T-helper 2 cell treated with Interferon-gamma antibody and Interleukin-4, amounts not matched to agents 100 ng/mL and 5 ng/mL, for 36 hours (primary cell): ENCODE results near the gene DLK1. TPM values are rescaled to one million over a fixed set of nuclear protein-coding genes. Genes with fewer than 3 reads are reported as not detected.

Experiments
- intact Hi-C: fragments of 100-400 bp; cut with micrococcal nuclease; formaldehyde crosslinking; loops from one replicate; pipeline ENCODE4 v1.15.1; 2023
- total RNA-seq: library from RNA; stranded (reverse); gene quantifications from 2 replicates; pipeline ENCODE4 v1.2.3, GENCODE V29; 2022

DLK1 gene
- total RNA-seq, 1 donor from 2014 or later, result not detected

DNA sequence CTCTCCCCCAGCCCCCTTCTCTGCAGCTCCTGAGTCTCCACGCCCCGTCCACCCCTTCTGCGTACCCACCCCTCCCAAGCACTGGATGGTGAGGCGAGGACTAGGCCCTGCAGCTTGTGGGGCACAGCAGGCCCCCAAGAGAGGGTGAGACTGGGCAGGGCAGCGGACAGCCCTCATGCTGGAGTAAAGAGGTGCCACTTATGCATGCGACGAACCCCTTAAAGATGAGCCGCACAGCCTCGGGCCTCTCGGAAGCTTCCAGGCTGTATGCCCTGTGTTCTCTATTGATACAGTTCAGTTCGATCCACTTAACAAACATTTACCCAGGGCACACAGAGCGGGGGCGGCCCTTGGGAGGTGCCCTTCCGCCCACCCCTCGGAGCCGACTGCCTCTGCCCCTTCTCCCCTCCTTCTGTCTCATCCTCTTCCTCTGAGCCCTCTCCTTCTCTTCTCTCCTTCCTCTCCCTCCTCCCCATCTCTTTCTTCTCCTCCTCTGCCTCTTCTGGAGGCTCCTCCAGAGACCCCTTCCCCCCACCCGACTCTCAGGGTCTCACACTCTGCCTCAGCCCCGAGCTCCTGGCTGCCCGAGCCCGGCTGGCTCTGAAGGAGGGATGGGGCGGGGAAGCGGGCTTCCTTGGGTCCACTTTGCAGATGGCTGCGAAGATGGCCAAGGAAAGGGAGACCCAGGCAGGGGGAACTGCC lies 32.7 kb upstream of the DLK1 start:
- intact Hi-C loops, result no loop called here

DNA sequence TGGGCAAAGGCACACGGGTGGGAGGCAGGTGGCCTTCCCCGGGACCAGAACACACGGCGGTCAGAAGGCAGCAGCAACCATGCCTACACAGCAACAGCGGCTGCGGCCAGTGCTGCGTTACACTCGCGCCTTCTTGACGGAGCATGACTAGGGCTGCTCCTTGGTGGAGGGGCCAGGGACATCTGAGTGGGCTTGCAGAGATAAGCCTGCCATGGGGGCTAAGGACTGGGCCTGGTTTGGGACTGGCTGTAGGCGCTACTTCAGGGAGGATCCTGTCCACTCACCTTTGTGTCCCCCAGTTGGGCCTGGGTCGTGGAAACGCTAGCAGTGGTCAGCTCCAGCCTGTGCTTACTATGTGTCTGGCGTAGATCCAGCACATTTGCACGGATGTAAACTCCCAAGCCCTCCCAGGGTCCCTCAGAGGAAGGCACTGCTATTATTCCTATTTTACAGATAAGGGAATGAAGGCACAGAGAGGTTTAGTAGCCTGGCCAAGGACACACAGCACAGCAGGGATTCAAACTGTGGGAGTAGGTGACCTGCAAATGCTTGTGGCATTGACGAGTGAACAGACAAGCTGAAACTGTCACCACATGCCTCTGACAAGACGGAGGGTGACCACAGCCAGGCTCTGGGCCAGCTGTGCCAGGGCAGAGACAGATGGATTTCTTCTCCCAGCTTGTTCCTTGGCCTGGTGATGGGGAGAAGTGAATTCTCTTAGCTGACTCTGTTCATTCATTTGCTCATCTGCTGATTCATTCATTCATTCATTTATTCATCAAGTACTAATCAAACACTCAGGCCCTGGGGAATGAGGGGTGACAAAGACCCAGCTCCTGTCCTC lies 31.9 kb upstream of the DLK1 start:
- intact Hi-C loops, result no loop called here

DNA sequence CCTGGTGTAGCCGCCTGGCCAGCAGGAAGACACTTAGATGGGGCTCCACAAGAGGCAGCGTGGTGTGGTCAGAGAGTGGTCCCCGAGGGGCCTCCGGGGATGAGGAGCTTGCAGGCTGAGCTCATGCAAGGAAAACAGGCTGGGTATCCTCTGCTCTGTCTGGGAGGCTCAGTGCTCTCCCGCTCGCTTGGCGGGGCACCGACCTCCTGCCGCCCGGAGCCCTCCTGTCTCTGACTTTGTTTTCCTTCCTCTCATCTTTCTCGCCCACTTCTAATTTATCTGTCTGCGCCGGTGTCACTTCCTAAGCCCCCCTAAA lies 31.3 kb upstream of the DLK1 start:
- intact Hi-C loops, result no loop called here

DNA sequence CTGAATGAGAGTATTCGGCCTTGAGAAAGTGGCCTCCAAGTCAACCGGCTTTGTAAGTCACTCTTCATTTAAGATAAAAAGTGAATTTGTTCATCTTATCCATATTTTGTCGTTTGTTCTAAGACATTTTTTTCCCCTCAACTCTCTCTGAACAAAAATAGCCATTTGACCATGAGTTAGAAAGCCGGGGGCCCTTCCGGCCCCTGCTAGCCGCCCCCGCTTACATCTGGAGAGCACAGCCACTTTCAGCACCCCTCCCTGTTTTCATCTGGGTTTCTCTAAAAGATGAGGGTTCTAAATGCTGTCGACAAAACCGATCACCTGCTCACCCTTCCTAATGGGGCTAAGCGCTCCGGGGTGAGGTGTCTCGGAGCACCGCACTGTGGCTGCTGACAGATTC lies 30.7 kb upstream of the DLK1 start:
- intact Hi-C loops, result no loop called here

DNA sequence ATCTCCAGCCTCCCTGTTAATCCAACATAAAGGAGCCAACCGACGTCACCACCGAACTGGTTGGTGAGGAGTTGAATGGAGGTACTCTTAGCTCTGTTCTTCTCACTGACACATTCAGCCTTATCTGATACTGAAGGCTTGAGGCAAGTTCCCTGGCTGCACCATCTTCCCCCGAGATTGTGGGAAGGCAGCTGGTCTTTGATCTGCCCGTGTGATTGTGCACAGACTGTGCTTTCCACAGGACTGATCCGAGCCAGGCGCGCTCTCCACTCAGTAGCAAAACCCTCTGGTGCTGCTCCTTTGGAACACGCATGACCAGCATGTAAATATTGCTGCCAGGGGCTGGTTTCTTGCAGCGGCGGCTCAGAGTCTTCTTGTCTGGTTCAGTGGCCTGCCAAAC lies 30.1 kb upstream of the DLK1 start:
- intact Hi-C loops, result no loop called here

DNA sequence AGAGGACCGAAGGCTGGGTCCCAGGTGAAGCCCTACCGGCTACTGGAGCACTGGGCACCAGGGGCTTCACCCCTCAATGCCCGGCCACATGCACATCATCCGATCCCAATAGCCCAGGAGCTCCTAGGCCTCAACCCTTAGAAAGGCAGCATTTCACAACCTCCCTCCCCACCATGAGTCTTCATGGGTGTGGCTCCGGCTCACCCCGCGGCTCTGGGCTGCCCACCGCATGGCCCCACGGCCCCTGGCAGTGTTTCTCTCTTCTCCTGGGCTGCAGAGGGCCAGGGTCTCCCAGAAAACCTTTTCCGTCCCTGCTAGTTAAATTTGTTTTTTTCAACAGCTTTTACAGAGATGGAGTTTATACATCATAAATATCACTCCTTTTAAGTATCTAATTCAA lies 28.6 kb upstream of the DLK1 start:
- intact Hi-C loops, result no loop called here

DNA sequence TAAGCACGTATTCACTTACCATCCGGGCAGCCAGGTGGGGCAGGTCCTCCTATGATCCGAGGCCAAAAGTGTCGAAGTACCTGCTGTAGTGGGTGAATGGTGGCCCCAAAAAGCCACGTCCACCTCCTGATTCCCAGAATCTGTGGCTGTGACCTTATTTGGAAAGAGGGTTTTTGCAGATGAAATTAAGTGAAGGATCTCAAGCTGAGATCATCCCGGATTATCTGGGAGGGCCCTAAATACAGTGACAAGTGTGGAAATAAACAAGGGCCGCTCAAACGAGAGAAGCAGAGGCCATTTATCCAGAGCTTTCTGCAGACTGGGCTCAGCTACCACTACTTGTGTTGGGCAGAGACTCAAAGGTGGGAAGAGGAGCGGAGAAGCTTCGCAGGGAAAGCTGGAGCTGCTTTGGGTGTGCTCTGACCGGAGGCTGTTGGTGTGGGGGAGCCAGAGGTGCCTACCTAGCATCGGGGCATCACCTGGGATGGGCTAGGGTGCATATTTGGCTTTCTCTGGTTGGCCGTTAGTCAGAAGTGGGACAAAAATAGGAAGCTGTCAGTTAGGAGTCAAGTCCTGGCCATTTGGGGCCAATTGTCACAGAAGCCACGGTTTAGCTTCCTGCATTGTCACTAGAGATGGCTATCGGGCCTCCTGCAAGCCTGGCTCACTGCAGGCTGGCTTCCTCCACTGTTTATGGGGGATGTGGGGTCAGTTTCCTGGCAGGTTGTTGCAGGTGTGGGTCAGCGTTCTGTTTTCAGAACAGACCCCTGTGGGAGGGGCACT lies 27.8 kb upstream of the DLK1 start:
- intact Hi-C loops, result no loop called here

DNA sequence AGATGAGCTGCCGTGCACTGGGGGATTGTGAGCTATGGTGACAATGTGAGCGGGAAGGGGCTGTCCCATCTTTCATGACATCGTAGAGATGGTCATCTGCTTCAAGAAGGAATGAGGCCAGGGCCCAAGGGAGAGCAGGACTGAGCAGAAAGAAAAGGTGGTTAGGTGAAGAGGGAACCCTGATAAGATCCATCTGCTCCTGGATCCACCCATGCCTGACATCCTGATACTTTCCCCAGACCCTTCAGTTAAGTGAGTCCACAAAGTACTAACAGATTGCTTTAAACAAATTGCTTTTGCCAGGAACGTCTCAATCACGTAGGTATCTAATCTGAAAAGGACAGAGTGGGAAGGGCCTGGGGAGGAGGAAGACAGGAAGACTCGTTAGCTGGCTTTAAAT lies 25.4 kb upstream of the DLK1 start:
- intact Hi-C loops, result no loop called here

DNA sequence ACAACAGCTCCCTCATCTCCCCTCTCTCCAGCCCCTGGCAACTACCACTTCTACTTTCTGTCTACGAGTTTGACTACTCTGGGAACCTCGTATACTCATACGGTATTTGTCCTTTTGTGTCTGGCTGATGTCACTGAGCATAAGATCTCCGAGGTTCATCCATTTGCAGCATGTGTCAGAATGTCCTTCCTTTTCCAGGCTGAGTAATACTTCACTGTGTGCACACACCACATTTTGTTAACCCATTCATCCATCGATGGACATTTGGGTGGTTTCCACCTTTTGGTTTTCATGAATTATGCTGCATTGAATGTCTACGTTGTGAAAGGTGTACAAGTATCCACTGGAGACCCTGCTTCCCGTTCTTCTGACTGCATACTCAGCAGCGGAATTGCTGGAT lies 24.1 kb upstream of the DLK1 start:
- intact Hi-C loops, result no loop called here

DNA sequence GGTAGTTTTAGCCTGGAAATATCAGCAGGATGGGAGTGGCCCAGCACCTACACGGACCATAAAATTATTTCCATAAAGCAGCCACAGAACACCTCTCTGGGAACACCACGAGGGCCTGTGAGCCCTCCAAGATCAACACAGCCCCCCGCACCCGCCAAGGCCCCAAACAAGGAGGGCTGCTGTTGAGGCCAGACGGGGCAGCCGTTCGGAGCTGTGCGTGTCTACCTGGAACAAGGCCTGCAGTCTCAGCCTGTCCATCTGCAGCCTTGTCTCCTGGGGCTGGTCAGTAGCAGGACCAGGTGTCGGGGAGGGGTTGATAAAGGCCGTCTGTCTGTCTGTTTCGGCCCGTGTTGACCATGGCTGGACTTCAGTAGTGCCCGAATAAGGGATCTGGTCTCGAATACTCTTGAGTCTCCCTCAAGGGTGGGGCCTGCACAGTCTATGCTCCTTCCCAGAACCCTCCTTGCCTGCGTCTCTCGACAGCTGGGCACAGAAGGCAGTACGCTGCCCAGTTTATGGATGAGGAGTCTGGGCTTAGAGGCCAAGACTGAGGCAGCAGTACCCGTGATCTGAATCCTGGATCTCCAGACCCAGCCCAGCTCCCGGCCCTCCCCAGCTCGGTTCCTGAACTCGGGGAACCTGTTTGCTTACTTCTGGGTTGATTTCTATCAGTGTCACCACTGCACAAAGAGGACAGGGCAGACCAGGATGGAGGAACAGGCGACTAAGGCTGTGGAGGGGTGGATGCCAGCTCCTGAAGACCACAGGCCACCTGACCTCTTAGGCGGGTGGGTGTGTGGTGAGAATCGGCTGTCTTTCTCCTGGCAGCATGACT lies 23.1 kb upstream of the DLK1 start:
- intact Hi-C loops, result no loop called here

DNA sequence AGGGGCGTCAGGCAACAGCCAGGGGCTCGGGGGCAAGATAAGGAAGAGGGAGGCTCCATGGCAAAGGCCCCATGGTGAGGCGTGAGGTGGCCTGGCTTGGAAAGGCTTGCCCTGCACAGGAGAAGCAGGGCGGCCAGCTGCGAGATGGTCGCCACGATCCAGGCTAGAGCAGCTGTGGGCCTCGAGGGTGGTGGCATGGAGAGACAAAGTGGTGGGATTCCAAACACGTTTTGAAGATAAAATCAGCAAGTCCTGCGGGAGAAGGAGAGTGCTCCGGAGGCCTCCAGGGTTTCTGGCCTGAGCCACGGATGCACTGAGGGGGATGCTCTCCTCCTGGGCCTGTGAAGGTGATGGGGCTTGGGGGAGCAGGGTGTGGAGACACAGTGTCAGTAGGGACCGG lies 20.5 kb upstream of the DLK1 start:
- intact Hi-C loops, result no loop called here

DNA sequence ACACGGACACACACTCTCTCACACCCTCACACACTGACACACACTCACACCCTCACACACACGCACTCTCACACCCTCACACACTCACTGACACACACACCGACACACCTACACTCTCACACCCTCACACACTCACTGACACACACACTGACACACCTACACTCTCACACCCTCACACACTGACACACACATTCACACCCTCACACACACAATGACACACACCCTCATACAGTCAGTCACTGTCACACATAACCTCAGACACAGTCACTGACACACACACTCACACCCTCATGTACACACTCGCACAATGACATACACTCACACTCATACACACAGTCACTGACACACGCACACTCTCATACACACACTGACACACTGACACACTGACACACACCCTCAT lies 19.8 kb upstream of the DLK1 start:
- intact Hi-C loops, result no loop called here

DNA sequence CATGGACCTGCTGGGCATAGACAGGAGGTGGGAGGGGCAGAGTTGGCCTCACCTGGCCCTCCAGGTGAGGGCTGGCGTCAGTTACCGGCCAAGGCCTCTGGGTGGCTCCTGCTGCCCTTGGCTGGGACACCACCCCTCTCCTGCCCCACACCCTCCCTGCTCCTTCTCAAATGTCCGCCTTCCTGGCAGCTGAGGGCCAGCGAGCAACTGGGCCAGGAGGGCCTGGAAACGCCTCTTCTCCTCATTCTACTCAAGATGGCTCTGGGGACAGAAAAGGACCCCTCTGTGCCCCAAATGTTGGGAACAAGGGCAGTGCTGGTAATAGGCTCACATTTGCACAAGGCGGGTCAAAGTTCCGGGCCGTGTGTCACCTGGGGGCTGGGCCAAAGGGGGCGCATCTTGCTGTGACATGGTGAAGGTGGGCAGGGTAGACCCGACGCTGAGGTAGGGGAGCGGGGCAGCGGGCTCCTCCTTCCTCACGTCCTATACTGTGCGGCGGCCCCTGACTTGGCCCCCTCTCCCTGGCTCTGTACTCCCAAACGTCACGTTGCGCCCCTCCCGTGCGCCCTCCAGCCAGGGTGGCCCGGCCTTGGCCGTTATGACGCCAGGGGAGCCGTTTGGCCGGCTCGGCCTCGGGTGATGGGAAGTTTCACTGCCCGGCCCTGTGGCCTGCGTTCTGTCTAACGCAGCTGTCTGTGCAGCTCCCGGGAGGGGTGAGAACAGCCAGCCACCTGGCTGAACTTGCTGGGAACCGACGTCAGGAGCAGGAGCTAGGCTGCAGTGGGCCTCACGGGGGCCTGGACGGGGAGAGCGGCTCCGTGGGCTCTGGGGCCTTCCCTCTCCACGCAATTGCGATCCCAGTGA lies 18.0 kb upstream of the DLK1 start:
- intact Hi-C loops, result no loop called here

DNA sequence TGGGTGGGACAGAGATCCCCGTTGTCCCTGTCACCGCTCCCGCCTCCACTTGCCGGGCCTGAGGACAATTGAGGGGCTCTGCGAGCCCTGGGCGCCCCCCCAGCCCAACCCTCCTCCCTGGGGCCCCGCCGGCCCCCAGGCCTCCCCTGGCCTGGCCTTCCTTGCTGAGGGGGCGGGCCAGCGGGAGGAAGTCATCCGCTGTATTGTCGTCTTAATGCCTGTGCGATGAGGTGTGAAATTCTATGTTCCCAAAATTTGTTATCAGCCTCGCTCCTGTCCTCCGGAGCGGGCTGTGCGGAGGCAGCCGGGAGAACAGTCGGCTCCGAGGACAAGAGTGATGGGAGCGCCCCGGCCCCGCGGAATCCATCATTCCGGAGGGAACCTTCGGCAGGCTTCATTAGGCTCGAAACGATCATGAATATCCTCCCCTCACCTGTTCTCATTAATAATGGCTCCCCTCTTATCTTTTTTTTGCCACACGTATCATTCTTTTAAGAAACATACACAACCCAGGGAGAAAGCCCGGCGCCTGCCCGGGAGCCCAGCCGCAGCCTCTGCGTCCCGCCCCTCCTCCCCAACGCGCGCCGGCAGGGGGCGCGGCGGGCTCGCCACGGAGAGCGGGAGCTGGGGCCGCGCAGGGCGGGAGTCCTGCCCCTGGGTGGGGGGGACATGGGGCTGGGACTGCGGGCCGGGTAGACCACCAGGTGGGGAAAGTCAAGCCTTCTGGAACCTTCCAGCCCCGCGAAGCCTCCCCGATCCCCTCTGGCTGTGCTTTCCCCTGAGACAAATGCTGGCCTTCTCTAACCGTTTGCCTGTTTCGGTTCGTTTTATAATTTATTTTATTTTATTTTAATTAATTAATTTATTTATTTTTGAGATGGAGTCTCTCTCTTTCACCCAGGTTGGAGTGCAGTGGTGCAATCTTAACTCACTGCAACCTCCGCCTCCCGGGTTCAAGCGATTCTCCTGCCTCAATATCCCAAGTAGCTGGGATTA lies 17.1 kb upstream of the DLK1 start:
- intact Hi-C loops, result no loop called here

DNA sequence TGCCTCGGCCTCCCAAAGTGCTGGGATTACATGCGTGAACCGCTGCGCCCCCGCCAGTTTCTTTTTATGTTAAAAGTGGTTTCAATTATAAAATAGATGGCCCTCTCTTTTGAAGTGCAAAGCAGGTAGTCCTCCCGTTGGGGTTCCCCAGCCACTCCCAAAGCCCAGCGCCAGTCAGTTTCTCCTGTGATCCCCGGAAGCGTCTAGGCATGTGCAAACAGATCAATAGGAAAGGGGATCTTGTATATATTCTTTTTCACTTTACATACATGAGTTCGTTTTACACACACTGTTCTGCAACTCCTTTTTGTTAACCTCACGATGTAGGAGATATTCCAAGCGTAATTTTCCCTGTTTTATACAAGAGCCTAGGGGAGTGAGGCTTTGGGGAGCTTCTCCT lies 16.3 kb upstream of the DLK1 start:
- intact Hi-C loops, result no loop called here

DNA sequence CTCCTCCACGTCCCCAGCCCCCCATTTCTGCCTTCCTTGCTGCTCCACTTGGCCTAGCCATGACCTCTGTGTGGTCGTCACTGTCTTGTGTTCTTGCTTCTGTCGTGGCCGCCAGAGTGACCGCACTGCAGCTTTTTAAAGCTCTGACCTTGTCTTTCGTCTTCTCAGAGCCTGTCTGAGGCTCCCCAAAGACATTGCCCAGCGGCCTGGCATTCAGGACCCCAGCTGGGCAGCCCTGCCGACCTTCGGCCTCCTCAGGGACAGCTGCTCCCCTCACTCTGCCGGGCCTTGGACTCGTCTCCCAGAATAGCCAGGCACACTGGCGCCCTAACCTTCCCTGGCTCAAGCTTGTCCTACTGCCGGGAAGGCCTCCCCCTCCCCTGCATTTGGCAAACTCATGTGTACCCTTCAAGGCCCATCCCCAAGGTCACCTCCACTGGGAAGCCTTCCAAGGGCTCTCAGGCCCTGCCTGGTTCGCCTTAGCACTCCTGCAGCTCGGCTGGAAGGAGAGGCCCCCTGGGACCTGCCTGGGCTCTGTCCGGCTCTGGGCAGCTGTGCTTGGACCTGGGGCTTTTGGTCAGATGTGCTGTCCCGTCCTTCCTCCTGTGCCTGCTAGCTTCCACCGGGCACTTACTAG lies 15.7 kb upstream of the DLK1 start:
- intact Hi-C loops, result no loop called here

DNA sequence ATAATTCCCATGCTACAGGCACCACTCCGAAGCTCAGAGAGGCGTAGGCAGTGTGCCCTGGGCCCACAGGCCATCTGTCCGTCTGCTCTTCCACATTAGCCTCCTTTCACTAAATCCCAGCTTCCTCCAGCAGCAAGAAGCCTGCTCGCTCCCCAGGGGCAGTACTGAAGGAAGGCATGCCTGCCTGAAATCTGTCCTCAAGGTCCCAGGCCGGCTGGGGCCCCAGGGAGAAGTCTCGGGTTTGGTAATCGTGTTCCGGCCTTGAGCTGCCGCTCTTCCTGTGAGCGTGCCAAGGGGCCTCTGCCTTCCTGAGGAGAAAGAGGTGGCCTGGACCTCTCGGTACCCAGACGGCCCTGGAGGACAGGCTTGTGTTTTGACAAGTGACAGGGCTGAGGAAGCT lies 15.2 kb upstream of the DLK1 start:
- intact Hi-C loops, result no loop called here

DNA sequence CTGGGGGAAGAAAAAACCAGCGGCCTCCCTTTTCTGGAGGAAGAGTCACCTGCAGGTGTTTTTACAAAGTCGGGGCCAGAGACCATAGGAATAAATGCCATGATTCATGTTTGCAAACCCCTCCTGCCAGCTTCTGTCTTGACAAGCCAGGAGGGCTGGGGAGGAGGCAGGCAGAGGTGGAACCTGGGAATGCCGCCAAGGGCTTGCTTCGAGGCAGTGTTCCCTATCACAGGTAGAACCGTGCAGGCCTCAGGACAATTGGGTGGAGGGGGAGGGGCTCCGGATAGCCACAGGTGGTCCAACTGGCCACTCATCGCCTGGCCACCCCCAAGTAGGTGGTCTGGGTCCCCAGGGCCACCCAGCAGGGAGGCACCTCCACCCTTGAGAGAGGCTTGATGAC lies 14.2 kb upstream of the DLK1 start:
- intact Hi-C loops, result no loop called here

DNA sequence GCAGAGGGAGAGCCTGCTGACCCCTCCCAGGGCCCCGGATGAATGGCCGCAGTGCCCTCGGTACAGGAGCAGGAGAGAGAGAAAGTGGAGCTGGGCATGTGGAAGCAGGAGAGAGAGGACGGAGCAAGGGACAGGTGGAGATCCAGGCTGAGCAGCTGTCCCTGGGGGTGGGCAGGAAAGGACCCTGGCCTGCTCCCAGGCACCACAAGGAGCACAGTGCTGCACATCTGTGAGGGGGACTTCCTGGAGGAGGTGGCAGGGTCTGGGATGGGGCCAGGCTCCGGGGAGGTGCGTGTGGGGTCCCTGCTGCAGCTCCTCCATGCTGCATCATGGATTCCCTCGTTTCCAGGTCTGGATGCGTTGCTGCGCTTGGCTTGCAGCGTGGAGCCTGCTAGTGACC lies 13.0 kb upstream of the DLK1 start:
- intact Hi-C loops, result no loop called here
